ENCODE data around the gene ARFRP1. TPM values are rescaled to one million over a fixed set of nuclear protein-coding genes. Genes with fewer than 3 reads are reported as not detected.
A peak's percentile ranks its signal among the peaks of the same experiment; 100 is the strongest.

ARFRP1 gene
- total and polyA plus RNA-seq, 2 of the 13 experiments (the other 11 are each of a cell fraction or from before 2014, with no cell fraction given) = 32.0 to 51.1 TPM

DNA sequence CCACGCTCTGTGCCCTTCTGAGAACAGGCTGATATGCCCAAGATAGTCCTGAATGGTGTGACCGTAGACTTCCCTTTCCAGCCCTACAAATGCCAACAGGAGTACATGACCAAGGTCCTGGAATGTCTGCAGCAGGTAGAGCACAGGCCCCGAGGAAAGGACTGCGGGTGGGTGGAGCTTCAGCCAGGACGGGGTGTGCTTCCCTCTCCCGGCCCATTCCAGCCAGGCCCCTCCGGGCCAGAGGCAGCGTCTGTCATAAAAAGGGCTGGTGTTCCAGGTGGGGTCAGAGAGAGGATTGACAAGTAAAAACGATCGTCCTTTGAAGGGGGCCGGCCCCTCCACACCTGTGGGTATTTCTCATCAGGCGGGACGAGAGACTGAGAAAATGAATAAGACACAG lies 48.4 kb downstream of the ARFRP1 start (continued):
- TF ChIP-seq, protein P1, sequence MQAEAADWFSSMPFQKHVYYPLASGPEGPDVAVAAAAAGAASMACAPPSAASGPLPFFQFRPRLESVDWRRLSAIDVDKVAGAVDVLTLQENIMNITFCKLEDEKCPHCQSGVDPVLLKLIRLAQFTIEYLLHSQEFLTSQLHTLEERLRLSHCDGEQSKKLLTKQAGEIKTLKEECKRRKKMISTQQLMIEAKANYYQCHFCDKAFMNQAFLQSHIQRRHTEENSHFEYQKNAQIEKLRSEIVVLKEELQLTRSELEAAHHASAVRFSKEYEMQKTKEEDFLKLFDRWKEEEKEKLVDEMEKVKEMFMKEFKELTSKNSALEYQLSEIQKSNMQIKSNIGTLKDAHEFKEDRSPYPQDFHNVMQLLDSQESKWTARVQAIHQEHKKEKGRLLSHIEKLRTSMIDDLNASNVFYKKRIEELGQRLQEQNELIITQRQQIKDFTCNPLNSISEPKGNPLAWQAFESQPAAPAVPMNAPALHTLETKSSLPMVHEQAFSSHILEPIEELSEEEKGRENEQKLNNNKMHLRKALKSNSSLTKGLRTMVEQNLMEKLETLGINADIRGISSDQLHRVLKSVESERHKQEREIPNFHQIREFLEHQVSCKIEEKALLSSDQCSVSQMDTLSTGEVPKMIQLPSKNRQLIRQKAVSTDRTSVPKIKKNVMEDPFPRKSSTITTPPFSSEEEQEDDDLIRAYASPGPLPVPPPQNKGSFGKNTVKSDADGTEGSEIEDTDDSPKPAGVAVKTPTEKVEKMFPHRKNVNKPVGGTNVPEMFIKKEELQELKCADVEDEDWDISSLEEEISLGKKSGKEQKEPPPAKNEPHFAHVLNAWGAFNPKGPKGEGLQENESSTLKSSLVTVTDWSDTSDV (CRISPR knock-in tag; IDR thresholded peaks at IDR 0.05) = no peak
- TF ChIP-seq ZNF550 (CRISPR knock-in tag; IDR thresholded peaks at IDR 0.05; ENCODE audit: borderline replicate concordance) (peak; percentile 6; the same call in 1 of the 2 replicates), POLR2AphosphoS5 (IDR thresholded peaks at IDR 0.05; ENCODE audit: low read depth, low read length) (0 out of 2 replicates have a peak, but pooled peaks have one; percentile 27), HOXA9 (CRISPR knock-in tag; IDR thresholded peaks at IDR 0.05; ENCODE audit: borderline replicate concordance) (0 out of 2 replicates have a peak, but pooled peaks have one; percentile 15)
- TF ChIP-seq, protein P2, sequence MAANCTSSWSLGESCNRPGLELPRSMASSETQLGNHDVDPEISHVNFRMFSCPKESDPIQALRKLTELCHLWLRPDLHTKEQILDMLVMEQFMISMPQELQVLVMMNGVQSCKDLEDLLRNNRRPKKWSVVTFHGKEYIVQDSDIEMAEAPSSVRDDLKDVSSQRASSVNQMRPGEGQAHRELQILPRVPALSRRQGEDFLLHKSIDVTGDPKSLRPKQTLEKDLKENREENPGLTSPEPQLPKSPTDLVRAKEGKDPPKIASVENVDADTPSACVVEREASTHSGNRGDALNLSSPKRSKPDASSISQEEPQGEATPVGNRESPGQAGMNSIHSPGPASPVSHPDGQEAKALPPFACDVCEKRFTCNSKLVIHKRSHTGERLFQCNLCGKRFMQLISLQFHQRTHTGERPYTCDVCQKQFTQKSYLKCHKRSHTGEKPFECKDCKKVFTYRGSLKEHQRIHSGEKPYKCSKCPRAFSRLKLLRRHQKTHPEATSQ (CRISPR knock-in tag; IDR thresholded peaks at IDR 0.05; ENCODE audit: borderline replicate concordance) = 0 out of 2 replicates have a peak, but pooled peaks have one; percentile 14

DNA sequence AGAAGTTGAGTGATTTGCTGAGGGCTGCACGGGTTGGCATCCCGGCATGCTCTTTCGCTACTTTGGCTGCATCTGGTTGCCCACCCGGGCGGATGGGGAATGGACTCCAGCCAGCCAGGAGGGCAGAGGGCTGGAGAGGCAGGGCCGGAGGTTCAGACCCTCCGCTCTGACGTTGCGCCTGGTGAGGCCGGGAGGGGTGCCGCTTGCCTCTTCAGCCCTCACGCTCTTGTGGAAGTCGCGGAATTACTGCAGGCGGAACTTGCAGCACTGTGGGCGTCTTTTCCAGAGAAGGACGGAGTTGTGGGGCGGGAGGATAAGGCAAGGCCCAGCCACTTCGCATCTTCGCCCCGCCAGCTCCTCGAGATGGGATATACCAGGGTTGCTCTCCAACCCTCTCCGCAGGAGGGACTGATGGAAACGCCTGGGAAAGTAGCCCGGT lies 49.0 kb downstream of the ARFRP1 start:
- peaks cover 19 to 29% of the 10 kb centered on the region in 2 experiments for H3K36me3 ChIP-seq (replicated peaks in 1 of 2; ENCODE audit: control insufficient read depth in 1 of 2, insufficient read depth in 2 of 2, low read length in 2 of 2)
- in situ Hi-C loops (cut with HindIII; ENCODE audit: extremely low pct_ligation_motif_present, low pct_unique_long_range_greater_than_20kb) = no loop called here
- peaks cover 17% of the 10 kb centered on the region for H3K79me2 ChIP-seq (ENCODE audit: insufficient read depth, low read length)
- 6% methylated on average over 21 of the region's 25 CpGs for WGBS (ENCODE audit: low lambda C conversion rate)
- peak overlapping the region; percentile 87 for H3K9ac ChIP-seq (ENCODE audit: insufficient read depth, low read depth, low read length)
- peak overlapping the region; percentile 65 for H3K27ac ChIP-seq (ENCODE audit: extremely low read length, insufficient read depth, low read length)
- H2AFZ ChIP-seq (ENCODE audit: low read length) = no peak overlapping the region
- H3K4me3 ChIP-seq (replicated peaks in 1 of 3; ENCODE audit: insufficient read depth in 1 of 3, low read depth in 2 of 3, low read length in 3 of 3) = peak overlapping the region; percentile 78 to 95 (median 94)
- FAIRE-seq (no peak), DNase-seq (ENCODE audit: low spot score) (no peak), ATAC-seq (peak; percentile 58)
- H3K4me1 ChIP-seq (ENCODE audit: insufficient read depth, low read length) = peaks cover 37% of the 10 kb centered on the region
- peak overlapping the region; percentile 93 for H3K4me2 ChIP-seq (ENCODE audit: low read depth, low read length)
- intact Hi-C loops (cut with micrococcal nuclease; ENCODE audit: unreplicated experiment) = loop anchor here (1.0 to 10.0 kb wide), 2 partner anchors 30 to 124 kb away; partner anchors contain the start of gene PTK6
- no peaks in the 10 kb centered on the region for H4K20me1 ChIP-seq (ENCODE audit: insufficient read depth, low read length)
- H3K27me3 ChIP-seq (ENCODE audit: control insufficient read depth in 1 of 2, insufficient read depth in 2 of 2, low read length in 2 of 2) = no peaks in the 10 kb centered on the region; a peak in 1 of 5 replicates
- POLR2A ChIA-PET = interaction anchor here (0.6 to 2.8 kb wide), 30 partner anchors 8 to 406 kb away, joined by 3 to 30 read pairs (median 4); partner anchors contain the start of genes ARFRP1, GMEB2, HELZ2 and PRPF6
- CTCF ChIA-PET (ENCODE audit: low intra/inter-chr PET ratio, low total read pairs) = no interaction called here
- no peaks in the 10 kb centered on the region for H3K9me3 ChIP-seq (ENCODE audit: low read length)
- no TSS peak for BruUV-seq (replicated peaks)
- TF ChIP-seq, protein P3, sequence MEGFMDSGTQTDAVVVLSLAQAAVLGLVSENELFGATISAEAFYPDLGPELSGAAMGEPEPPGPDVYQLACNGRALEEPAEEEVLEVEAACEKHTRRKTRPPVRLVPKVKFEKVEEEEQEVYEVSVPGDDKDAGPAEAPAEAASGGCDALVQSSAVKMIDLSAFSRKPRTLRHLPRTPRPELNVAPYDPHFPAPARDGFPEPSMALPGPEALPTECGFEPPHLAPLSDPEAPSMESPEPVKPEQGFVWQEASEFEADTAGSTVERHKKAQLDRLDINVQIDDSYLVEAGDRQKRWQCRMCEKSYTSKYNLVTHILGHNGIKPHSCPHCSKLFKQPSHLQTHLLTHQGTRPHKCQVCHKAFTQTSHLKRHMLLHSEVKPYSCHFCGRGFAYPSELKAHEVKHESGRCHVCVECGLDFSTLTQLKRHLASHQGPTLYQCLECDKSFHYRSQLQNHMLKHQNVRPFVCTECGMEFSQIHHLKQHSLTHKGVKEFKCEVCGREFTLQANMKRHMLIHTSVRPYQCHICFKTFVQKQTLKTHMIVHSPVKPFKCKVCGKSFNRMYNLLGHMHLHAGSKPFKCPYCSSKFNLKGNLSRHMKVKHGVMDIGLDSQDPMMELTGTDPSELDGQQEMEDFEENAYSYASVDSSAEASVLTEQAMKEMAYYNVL (CRISPR knock-in tag; IDR thresholded peaks at IDR 0.05; ENCODE audit: borderline replicate concordance) = 0 out of 2 replicates have a peak, but pooled peaks have one; percentile 15
- 0 out of 2 replicates have a peak, but pooled peaks have one; percentile 24 for TF ChIP-seq ZNF766 (CRISPR knock-in tag; IDR thresholded peaks at IDR 0.05; ENCODE audit: borderline replicate concordance)
- TF ChIP-seq SCMH1 (CRISPR knock-in tag; IDR thresholded peaks at IDR 0.05; ENCODE audit: borderline replicate concordance) = no peak
- TF ChIP-seq TGIF2 (CRISPR knock-in tag; IDR thresholded peaks at IDR 0.05) = peak; percentile 66
- peak; percentile 19; the same call in 1 of the 2 replicates for TF ChIP-seq NCOA1 (CRISPR knock-in tag; IDR thresholded peaks at IDR 0.05)
- TF ChIP-seq ZNF724P (CRISPR knock-in tag; IDR thresholded peaks at IDR 0.05; ENCODE audit: borderline replicate concordance) = peak; percentile 77; the same call in 1 of the 2 replicates
- TF ChIP-seq ZNF225 (CRISPR knock-in tag; IDR thresholded peaks at IDR 0.05) = peak; percentile 36; the same call in 1 of the 2 replicates
